GM18909 (cell line): ENCODE data around the gene CTSO.
"Not testable (repeated sequence)": the region's sequence is repeated elsewhere in the genome, so short reads cannot be mapped to it uniquely, and the experiment has no call there.

Source experiments
- ATAC-seq: cut with Tn5 transposase; IDR thresholded peaks from one replicate; pipeline ENCODE4 v1.9.1; 2021; ENCODE audit warnings: mild to moderate bottlenecking; ENCODE audit not compliant: unreplicated experiment, poor library complexity

The CTSO gene

DNA sequence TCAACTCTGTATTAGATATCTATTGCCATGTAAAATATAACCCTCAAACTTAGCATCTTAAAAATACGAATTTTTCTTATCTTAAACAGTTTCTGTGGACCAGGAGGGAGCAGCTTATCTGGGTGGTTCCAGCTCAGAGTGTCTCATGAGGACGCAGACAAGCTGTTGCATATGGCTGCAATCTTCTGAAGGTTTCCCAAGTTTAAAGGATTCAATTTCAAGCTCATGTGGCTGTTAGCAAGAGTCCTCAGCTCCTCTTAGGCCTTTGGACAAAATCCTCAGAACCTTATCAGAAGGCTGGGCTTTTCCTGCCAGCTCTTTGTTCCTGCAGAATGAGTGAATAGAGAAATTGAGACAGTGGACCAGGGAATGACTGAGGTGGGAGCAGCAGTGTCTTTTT is 2.8 kb upstream of the CTSO start:
- ATAC-seq = no peak

DNA sequence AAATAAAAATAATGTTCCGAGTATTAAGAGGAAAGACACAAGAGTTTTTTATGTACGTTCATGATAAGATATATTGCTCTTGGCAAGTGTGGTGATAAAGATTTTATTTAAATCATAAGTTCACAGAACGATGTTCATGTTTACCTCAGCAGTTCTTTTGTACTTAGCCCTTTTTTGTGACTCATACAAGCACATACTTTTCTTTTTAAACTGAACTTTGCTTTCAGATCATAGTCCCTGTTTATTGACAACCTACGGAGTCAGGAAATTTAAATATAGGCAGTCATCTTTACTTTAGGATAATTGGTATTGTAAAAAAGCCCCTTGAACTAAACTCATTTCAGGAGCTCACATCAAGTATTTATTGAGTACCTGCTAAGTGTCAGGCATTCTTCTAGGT is 1.3 kb upstream of the CTSO start:
- ATAC-seq = no peak

DNA sequence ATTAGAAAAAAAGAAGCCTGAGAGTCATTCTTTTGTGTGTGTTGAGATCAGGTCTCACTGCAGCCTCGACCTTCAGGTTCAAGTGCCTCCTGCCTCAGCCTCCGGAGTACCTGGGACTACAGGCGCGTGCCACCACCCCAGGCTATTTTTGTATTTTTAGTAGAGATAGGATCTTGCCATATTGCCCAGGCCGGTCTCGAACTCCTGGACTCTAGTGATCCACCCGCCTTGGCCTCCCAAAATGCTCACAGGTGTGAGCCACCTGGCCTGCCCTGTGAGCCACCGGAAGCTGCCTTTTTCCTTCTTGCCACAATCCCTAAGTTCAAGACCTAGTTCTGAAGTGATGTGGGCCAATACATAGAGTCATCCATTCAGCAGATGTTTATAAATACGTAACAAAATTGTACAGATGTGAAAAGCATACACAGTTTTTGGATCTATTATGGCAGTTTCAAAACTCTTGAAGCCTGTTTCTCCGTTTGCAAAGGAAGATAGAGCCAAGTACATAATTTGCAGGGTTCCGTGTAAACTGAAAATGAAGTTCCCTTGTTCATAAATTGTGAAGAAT is 536 bp upstream of the CTSO start:
- ATAC-seq = no peak

DNA sequence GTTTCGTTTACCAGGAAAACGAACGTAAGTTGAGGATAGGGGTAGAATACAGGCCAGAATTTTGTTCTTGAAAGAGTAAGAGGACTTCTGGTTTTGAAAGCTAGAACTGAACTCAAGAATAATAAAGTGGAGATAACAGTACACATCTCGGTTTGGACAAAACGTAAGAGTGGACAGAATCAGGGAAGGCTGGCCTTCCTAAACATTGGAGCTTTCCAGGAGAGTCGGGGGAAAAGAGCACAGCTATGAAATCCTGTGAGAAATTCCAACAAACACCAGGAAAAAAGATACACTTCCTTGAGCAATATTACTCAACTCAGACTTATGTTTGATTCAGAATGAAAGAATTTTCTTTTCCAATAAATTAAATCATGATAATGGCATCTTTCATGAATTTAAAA is 1.2 kb downstream of the CTSO start:
- no peak for ATAC-seq

DNA sequence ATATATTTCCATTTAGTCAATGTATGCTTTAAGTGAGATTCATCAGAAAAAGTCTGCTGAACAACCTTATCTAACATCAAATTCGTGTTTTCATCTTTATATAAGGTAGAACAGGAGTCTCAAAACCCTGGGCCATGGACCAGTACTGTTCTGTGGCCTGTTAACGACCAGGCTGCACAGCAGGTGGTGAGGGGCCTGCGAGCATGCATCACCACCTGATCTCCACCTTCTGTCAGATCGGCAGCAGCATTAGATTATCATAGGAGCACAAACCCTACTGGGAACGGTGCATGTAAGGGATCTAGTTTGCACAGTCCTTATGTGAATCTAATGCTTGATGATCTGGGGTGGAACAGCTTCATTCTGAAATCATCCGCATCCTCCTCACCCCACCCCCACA is 3.2 kb downstream of the CTSO start:
- no peak for ATAC-seq

DNA sequence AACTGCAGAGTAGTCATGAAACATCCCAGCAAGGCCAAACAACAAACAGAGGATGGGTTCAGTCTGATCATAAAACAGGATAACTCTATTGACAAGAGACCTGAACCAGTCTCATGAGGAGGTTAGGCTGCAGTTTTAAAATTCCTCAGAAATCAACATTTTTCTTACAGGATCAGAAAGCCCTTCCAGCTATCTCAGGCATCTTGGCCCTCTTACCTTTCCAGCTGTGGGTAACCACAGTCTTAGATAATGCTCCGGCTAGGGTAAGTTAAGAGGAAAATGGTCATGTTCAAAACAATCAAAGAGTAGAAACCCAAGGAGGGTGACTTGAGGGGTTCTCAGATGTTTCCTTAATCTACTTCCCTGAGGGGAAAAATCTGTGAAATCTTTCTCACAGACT is 5.1 kb downstream of the CTSO start:
- ATAC-seq = no peak

DNA sequence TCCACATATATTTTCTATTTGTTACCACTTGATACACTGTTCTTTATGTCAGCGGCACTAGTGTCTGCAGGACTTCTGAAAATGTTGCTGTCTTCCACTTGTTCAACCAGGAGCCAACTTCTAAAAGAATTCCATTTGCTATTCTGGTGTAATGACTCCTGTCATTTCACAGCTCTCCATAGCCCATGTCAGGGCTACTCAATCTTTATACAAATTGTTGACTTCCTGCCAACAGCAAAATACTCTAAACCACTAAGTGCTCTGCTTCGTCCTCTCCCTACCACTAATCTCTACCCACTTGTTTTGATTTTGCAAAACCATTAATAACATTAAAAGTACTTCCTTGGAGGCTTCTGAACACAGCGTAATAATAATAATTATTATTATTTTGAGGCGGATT is 7.2 kb downstream of the CTSO start:
- ATAC-seq = no peak

DNA sequence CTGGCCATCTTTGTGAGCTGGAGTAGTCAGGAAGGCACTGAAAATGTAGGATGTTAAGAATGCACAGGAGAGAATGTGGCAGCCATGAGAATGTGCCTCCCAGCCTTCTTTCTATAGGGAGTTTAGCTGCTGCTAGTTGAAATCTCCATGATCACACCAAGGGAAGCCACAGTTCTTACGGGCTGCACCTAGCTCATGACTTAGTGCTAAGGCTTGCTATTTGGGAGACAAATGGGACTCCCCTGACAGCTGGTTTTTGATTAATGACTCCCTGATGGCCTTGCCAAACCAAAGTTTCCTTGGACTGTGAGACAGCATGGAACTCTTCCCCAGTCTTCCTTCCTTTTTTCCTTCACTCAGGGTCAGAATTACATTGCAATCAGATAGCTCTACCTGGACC is 9.2 kb downstream of the CTSO start:
- no peak for ATAC-seq

DNA sequence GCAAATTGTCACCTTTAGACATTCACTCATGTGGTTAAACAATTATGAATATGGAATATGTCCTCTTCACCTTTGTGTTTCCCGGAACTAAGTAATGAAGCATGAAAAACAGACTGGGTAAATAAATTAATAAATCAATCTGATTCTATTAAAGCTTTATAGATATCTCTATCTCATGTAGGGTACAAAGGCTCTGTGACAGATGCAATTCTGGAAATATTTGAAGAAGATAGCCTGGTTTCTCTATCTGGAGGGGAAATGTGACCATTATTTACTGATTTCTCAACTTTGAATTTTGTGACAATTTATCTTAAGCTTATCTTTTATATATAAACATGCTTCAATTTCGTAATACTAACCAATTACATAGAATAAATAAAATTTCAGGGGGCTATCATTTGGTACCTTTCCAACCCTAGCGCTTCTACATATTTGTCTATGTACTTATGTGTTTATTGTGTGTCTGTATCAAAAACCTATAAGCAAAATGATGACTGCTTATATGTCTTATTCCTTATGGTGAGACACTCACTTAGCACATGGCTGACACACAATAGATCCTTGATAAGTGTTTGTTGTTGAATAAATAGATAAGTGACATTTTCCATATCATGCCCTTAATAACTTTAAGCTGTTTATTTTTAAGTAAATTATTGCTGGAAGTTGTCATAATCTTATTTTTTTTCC is 9.9 kb downstream of the CTSO start:
- ATAC-seq = no peak

DNA sequence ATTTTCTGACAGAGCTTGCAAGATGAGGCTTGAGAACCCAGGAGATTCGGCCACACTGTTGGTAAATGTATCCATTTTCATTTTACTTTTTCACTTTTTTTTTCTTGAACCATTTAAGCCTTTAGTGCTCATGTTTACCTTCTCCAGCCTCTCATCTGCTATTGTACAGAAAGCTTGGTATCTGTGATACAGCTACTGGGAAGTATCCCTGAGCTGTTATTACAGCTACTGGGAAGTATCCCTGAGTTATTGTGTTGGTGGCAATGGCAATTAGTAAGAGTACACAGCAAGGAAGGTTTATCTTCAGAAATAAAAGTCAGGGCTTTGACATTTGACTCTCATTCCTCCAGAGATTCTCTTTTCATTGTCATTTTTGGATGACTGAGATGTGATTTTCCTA is 11.8 kb downstream of the CTSO start:
- ATAC-seq = no peak

DNA sequence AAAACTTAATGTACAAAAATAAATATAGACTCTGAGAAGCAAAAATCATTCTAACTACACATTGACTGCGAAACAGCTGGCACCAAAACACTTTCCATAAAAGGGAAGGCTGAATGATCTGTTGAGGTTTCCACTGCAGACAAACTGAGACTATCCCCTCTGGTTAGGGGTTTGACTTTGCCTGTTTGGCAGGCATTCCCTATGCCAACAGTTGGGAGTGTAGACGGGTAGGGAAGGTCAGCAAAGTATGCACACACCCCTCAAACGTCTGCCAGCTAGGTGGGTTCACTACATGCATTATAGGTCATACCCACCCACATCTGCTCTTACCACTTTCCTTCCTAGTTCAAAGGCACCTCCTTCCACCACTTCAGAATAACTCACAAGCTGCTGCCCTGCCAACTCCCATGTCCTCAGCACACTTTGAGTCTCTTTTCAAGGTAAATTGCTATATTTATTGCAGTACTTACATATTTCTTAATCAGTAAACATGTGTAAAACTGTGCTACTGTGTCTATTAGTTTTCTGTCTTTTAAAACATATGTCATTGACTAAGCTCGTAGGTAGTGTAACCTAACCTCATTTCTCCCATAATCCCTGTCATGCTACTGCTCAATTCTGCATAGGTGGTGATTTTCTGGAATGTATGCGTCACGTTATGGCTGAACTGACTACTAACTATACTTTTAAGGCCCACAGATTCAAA is 12.4 kb downstream of the CTSO start:
- ATAC-seq = no peak

DNA sequence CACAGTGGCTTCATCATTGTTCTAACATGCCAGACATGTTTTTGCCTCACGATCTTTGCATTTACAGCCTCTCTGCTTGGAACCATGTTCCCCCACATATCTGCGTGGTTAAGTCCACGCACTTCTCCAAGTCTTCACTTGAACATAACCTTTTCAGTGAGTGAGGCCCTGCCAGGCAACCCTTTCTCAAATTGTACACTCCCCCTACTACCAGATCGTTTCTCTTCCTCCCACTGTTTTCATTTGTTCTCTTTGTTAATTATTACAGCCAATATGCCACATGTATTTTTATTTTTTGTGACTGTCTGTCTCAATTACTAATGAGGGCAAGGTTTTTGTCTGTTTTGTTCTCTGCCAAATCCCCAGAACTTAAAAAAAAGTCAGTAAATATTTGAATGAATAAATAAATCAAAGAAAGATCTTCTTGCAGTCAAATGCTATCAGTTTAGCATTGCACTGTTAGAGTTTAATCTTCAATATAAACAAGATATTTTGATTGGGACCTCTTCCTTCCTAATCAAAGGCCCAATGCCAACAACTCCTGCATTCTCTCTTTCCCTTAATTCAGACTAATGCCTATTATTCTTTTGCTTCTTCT is 18.2 kb downstream of the CTSO start:
- ATAC-seq = no peak

DNA sequence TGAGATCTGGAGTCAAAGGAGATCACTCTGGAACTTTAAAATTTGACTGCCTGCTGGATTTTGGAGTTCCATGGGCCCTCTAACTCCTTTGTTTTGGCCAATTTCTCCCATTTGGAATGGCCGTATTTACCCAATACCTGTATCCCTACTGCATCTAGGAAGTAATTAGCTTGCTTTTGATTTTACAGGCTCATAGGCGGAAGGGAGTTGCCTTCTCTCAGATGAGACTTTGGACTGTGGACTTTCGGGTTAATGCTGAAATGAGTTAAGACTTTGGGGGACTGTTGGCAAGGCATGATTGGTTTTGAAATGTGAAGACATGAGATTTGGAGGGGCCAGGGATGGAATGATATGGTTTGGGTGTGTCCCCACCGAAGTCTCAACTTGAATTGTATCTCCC is 19.0 kb downstream of the CTSO start:
- not testable (repeated sequence) for ATAC-seq

DNA sequence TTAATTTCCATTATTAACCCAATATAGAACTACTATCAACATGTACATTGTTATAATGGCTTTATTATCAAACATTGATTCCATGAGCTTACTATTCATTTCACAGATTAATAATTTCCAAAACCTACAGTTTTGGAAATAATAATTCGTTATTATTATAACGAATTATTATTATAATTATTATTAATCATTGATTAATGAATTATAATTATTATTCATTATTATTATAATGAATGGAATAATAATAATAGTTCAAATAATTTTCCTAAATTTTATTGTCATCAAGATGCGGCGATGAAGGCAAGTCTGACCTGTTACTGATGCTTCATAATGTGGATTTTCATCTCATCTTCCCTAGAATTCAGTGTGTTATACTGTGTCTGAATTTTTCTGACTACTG is 22.0 kb downstream of the CTSO start:
- ATAC-seq = no peak

DNA sequence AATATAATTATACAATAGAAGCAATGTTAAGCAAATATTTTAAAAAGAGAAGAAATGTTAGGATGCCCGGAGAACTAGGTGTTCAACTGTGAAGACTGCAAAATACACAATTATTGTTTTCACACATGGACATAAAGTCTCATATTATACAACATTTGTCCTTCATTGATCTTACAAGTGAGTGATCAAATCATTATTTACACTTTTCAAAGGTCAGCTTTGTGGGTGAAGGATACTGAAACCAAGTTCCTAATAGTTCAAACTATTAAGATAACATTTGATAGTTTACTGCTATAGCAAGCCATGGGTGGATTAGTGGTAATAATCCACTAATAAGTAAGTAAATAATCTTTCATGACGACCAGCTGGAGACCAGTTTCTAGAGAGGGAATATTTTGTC is 23.3 kb downstream of the CTSO start:
- ATAC-seq = no peak

DNA sequence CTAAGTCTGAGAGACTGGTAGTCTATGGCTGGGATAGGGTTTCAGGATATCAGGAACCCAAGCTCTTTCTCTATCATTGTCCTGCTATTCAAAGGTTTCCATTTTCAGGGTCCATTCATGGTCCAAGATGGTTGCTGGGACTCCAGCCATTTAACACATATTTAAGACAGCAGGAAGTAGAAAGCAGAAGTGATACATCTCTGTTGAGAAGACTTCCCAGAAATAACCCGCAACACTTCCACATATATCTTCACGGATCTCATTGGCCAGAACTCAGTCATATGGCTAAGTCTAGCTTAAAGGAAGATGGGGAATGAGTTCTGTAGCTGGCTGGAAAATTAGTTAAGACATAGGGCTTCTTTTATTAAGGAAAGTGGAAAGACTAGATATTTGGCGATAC is 23.8 kb downstream of the CTSO start:
- ATAC-seq = no peak

DNA sequence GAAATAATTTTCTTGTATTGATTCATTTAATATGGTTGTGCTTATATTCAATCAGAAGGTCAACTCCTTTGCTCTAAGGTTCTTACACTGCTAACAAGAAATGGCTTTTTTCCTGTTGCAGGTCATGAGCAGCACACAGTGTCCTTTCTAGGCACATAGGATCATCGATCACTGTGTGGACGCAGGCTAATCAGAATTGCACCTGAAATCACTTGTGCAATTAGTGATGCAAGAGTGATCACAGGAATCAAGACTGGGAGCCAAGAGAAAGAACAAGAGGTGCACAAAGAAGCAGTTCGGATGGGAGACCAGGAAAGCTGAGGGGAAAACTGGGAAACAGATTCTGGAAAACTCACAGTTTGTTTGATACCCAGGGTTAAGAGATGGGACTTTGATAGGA is 29.0 kb downstream of the CTSO start:
- no peak for ATAC-seq

DNA sequence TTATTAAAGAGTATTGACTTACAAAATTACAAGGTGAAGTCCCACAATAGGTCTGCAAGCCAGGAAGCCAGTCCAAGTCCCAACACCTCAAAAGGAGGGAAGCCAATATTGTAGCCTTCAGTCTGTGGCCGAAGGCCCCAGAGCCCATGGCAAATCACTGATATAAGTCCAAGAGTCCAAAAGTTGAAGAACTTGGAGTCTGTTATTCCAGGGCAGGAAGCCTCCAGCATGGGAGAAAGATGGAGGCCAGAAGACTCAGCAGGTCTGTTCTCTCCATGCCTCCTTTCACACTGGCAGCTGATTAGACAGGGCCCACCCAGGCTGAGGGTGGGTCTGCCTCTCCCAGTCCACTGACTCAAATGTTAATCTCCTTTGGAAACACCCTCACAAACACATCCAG is 32.1 kb downstream of the CTSO start:
- no peak for ATAC-seq

DNA sequence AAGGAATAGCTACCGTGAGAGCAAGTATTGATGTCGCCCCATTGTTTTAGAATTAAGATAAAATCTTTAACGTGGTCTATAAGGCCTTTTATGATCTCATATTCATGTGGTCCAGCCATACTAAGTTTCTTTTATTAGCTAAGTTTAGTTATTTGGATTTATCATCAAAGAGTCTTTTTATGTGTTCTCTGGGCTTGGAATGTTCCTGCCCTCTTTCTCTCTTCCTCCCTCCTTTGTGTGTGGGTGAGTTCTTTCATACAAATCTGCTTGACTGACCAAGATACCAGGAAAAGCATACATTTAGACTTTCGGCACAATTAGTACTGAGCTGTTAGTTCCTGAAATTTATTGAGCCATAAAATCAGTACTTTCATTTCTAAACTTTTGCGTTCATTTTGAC is 38.9 kb downstream of the CTSO start:
- no peak for ATAC-seq

DNA sequence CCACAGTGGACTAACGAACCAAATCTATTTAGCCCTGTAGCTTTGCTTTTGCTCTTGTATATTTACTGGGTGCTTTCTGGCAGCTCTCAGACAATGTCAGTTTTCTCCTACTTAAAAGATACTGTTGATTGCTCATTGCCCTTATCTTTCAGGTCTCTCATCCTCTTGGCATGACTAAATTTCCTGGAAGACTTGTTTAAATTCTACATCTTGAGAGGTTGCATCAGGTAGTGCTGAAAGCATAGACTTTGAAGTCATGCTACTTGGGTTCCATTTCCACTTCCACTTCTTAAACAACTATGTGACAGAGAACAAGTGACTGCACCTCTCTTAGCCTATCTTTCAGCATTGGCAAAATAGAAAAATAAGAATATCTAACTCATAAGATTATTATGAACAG is 41.8 kb downstream of the CTSO start:
- no peak for ATAC-seq

DNA sequence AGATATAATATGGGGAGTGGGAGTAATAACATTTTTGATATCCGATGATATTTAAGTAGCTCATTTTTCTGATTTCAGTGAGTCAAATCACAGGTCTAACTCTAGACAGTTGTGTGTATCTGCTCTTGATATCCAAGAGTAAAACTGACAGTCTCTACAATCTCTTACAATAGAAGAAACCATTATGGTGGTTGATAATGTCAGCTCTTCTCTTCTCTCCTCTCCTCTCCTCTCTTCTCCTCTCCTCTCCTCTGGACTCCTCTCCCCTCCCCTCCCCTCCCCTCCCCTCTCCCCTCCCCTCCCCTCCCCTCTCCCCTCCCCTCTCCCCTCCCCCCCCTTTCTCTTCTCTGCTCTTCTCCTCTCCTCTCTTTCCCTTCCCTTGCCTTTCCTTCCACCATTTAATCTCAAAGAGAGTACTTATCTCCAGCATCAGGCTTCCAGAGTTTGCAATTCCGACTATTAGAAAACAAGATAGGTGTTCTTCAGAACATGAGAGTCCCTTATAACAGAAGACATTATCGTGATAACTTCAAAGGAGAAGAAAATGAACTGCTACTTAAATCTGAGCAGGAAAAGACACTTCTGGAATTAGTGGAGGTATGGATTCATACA is 43.9 kb downstream of the CTSO start:
- no peak for ATAC-seq
